Mesenchymal stem cell (in vitro differentiated cells and primary cell): Measurements from ENCODE around the gene TFPT.

ENCODE experiments used
- DNase-seq: peaks from one replicate; pipeline ENCODE4 v3.0.0-alpha.2; 2013
- H2AFZ ChIP-seq: one replicate; pipeline ENCODE4 v1.6.1; 2013; ENCODE audit warnings: low read depth, mild to moderate bottlenecking, control low read depth, inconsistent platforms, low read length, moderate library complexity
- H2AK5ac ChIP-seq: 2 replicates; pipeline ENCODE4 v1.6.1; 2013; ENCODE audit warnings: low read length, moderate library complexity, mild to moderate bottlenecking, inconsistent platforms; ENCODE audit not compliant: severe bottlenecking
- H2BK120ac ChIP-seq: one replicate; pipeline ENCODE4 v1.6.1; 2013; ENCODE audit warnings: low read depth, mild to moderate bottlenecking, inconsistent platforms, low read length, moderate library complexity
- H2BK12ac ChIP-seq, 2 experiments: one replicate each; pipeline ENCODE4 v1.6.1; 2013; ENCODE audit warnings: inconsistent platforms in 2 of 2, low read length in 2 of 2, mild to moderate bottlenecking in 2 of 2, moderate library complexity in 2 of 2, control low read depth in 1 of 2
- H2BK15ac ChIP-seq: one replicate; pipeline ENCODE4 v1.6.1; 2013; ENCODE audit warnings: mild to moderate bottlenecking, low read depth, inconsistent platforms; ENCODE audit not compliant: poor library complexity, severe bottlenecking
- H2BK5ac ChIP-seq: 2 replicates; pipeline ENCODE4 v1.6.1; 2013; ENCODE audit warnings: low read depth, mild to moderate bottlenecking, low read length, control low read depth, inconsistent platforms; ENCODE audit not compliant: poor library complexity, severe bottlenecking
- H3K14ac ChIP-seq, 2 experiments: one replicate each; pipeline ENCODE4 v1.6.1; 2013; ENCODE audit warnings: inconsistent platforms in 2 of 2, low read length in 2 of 2, control low read depth in 1 of 2, mild to moderate bottlenecking in 1 of 2, moderate library complexity in 1 of 2
- H3K18ac ChIP-seq, 2 experiments: one replicate each; pipeline ENCODE4 v1.6.1; 2013; ENCODE audit warnings: inconsistent platforms in 2 of 2, low read length in 2 of 2, control low read depth in 1 of 2, low read depth in 1 of 2, mild to moderate bottlenecking in 1 of 2
- H3K23ac ChIP-seq, 2 experiments: one replicate each; pipeline ENCODE4 v1.6.1; 2013; ENCODE audit warnings: inconsistent platforms in 2 of 2, low read length in 2 of 2, mild to moderate bottlenecking in 2 of 2, moderate library complexity in 2 of 2, control low read depth in 1 of 2
- H3K27ac ChIP-seq: 2 replicates; pipeline ENCODE4 v1.5.1; 2013; ENCODE audit warnings: mild to moderate bottlenecking, moderate library complexity, low read length, control low read depth, inconsistent platforms; ENCODE audit not compliant: poor library complexity, severe bottlenecking
- H3K27me3 ChIP-seq, 2 experiments: 2 replicates each; pipeline versions ENCODE4 v1.6.1 to v1.7.0; 2013; ENCODE audit warnings: low read length in 2 of 2, mild to moderate bottlenecking in 2 of 2, moderate library complexity in 2 of 2, control low read depth in 1 of 2, inconsistent platforms in 1 of 2; ENCODE audit not compliant: control insufficient read depth in 1 of 2, insufficient read depth in 1 of 2
- H3K36me3 ChIP-seq, 2 experiments: 2 replicates each; pipeline versions ENCODE4 v1.6.1 to v1.7.0; 2013; ENCODE audit warnings: low read length in 2 of 2, control low read depth in 1 of 2, inconsistent platforms in 1 of 2, low read depth in 1 of 2, mild to moderate bottlenecking in 1 of 2; ENCODE audit not compliant: insufficient read depth in 2 of 2, control insufficient read depth in 1 of 2
- H3K4ac ChIP-seq, 2 experiments: one replicate each; pipeline ENCODE4 v1.6.1; 2013; ENCODE audit warnings: inconsistent platforms in 2 of 2, low read length in 2 of 2, mild to moderate bottlenecking in 2 of 2, moderate library complexity in 2 of 2, control low read depth in 1 of 2, low read depth in 1 of 2
- H3K4me1 ChIP-seq: 2 replicates; pipeline ENCODE4 v1.6.1; 2013; ENCODE audit warnings: low read depth, low read length, control low read depth; ENCODE audit not compliant: control insufficient read depth, insufficient read depth
- H3K4me2 ChIP-seq: 2 replicates; pipeline ENCODE4 v1.6.1; 2013; ENCODE audit warnings: low read length, mild to moderate bottlenecking, inconsistent platforms; ENCODE audit not compliant: poor library complexity, severe bottlenecking
- H3K4me3 ChIP-seq, 2 experiments: 2 replicates each; pipeline versions ENCODE4 v1.5.1 to v1.7.0; 2013; ENCODE audit warnings: low read length in 2 of 2, mild to moderate bottlenecking in 2 of 2, control low read depth in 1 of 2, low read depth in 1 of 2; ENCODE audit not compliant: insufficient read depth in 1 of 2
- H3K79me1 ChIP-seq: replicated peaks from 2 replicates; pipeline ENCODE4 v1.6.1; 2013; ENCODE audit warnings: mild to moderate bottlenecking, control low read depth, low read length, inconsistent platforms; ENCODE audit not compliant: poor library complexity, severe bottlenecking
- H3K9ac ChIP-seq: 2 replicates; pipeline ENCODE4 v1.7.0; 2013; ENCODE audit warnings: mild to moderate bottlenecking, low read length, moderate library complexity
- H3K9me3 ChIP-seq: 2 replicates; pipeline ENCODE4 v1.7.0; 2013; ENCODE audit warnings: mild to moderate bottlenecking, low read length; ENCODE audit not compliant: control insufficient read depth
- H4K8ac ChIP-seq: one replicate; pipeline ENCODE4 v1.6.1; 2013; ENCODE audit warnings: inconsistent platforms, mild to moderate bottlenecking, low read length, moderate library complexity
- H4K91ac ChIP-seq: one replicate; pipeline ENCODE4 v1.6.1; 2013; ENCODE audit warnings: mild to moderate bottlenecking, low read length, inconsistent platforms
- WGBS: methylation state at CpG from one replicate; pipeline ENCODE4 v1.1.7; 2013; ENCODE audit warnings: mixed read lengths; 5-methylcytosine and 5-hydroxymethylcytosine counted together

TFPT gene

GRCh38 chr19:54155694-54156093, 40.2 kb upstream of the TFPT start:
- H3K4me2 ChIP-seq = no peak overlapping the region
- H3K18ac ChIP-seq = no peak overlapping the region
- peaks cover 69 to 73% of the 10 kb centered on the region in 2 experiments for H3K36me3 ChIP-seq
- H3K79me1 ChIP-seq = peaks cover 43% of the 10 kb centered on the region
- H3K27me3 ChIP-seq = no peaks in the 10 kb centered on the region
- H2BK12ac ChIP-seq = no peak overlapping the region
- no peak overlapping the region for H3K27ac ChIP-seq
- H3K14ac ChIP-seq = no peak overlapping the region
- H2AFZ ChIP-seq = no peak overlapping the region
- no peak overlapping the region for H3K23ac ChIP-seq
- H2AK5ac ChIP-seq = no peak overlapping the region
- no peak overlapping the region for H2BK15ac ChIP-seq
- 93% methylated on average over 12 of the region's 19 CpGs for WGBS
- H2BK120ac ChIP-seq = no peak overlapping the region
- H4K91ac ChIP-seq = no peak overlapping the region
- no peak overlapping the region for H4K8ac ChIP-seq
- H3K4me1 ChIP-seq = peaks cover 17% of the 10 kb centered on the region
- no peak overlapping the region for H3K9ac ChIP-seq
- no peak overlapping the region for H2BK5ac ChIP-seq
- H3K9me3 ChIP-seq = no peaks in the 10 kb centered on the region
- no peak overlapping the region for H3K4me3 ChIP-seq
- no peak for DNase-seq
- no peak overlapping the region for H3K4ac ChIP-seq

GRCh38 chr19:54154603-54155345, 39.3 kb upstream of the TFPT start:
- Histone ChIP-seq H2BK120ac (no peak overlapping the region), H3K27ac (no peak overlapping the region), H4K91ac (no peak overlapping the region), H3K9ac (peak overlapping the region; percentile 57), H2BK15ac (no peak overlapping the region), H3K4me1 (peaks cover 11% of the 10 kb centered on the region), H3K14ac (no peak overlapping the region), H3K9me3 (no peaks in the 10 kb centered on the region), H3K4ac (no peak overlapping the region), H3K79me1 (peaks cover 46% of the 10 kb centered on the region), H3K4me3 (no peak overlapping the region), H4K8ac (no peak overlapping the region), H3K18ac (no peak overlapping the region), H3K23ac (no peak overlapping the region), H2AFZ (no peak overlapping the region), H2BK5ac (no peak overlapping the region), H2AK5ac (no peak overlapping the region), H3K36me3 (peaks cover 78 to 80% of the 10 kb centered on the region in 2 experiments), H2BK12ac (no peak overlapping the region), H3K4me2 (no peak overlapping the region), H3K27me3 (no peaks in the 10 kb centered on the region)
- WGBS = 96% methylated on average over 18 of the region's 18 CpGs
- no peak for DNase-seq

GRCh38 chr19:54153731-54154326, 38.4 kb upstream of the TFPT start:
- H2AFZ ChIP-seq = no peak overlapping the region
- peak overlapping the region; percentile 19 for H4K8ac ChIP-seq
- no peak overlapping the region for H4K91ac ChIP-seq
- H2BK5ac ChIP-seq = no peak overlapping the region
- no peak overlapping the region for H3K14ac ChIP-seq
- H3K9ac ChIP-seq = peak overlapping the region; percentile 57
- 96% methylated on average over 9 of the region's 10 CpGs for WGBS
- peaks cover 51% of the 10 kb centered on the region for H3K79me1 ChIP-seq
- peaks cover 9% of the 10 kb centered on the region for H3K4me1 ChIP-seq
- no peak overlapping the region for H2BK12ac ChIP-seq
- H3K23ac ChIP-seq = no peak overlapping the region
- no peaks in the 10 kb centered on the region for H3K27me3 ChIP-seq
- H3K4ac ChIP-seq = no peak overlapping the region
- no peaks in the 10 kb centered on the region for H3K9me3 ChIP-seq
- H3K27ac ChIP-seq = no peak overlapping the region
- DNase-seq = no peak
- H3K36me3 ChIP-seq = peaks cover 87 to 90% of the 10 kb centered on the region in 2 experiments
- H2BK15ac ChIP-seq = no peak overlapping the region
- H3K18ac ChIP-seq = no peak overlapping the region
- H2BK120ac ChIP-seq = no peak overlapping the region
- no peak overlapping the region for H2AK5ac ChIP-seq
- no peak overlapping the region for H3K4me2 ChIP-seq
- peak overlapping the region in 1 of 2 experiments; percentile 44 for H3K4me3 ChIP-seq

GRCh38 chr19:54152878-54153524, 37.5 kb upstream of the TFPT start:
- Histone ChIP-seq H2AK5ac (no peak overlapping the region), H4K8ac (no peak overlapping the region), H3K27me3 (no peaks in the 10 kb centered on the region), H3K4me3 (peak overlapping the region in 1 of 2 experiments; percentile 44), H2BK5ac (no peak overlapping the region), H3K36me3 (peaks cover 88 to 94% of the 10 kb centered on the region in 2 experiments), H2BK15ac (peak overlapping the region; percentile 12), H3K23ac (no peak overlapping the region), H3K14ac (no peak overlapping the region), H3K27ac (no peak overlapping the region), H2BK120ac (no peak overlapping the region), H3K4me2 (no peak overlapping the region), H3K79me1 (peaks cover 44% of the 10 kb centered on the region), H4K91ac (no peak overlapping the region), H3K9me3 (no peaks in the 10 kb centered on the region), H3K9ac (peak overlapping the region; percentile 57), H3K4me1 (peaks cover 2% of the 10 kb centered on the region), H2BK12ac (peak overlapping the region in 1 of 2 experiments; percentile 25), H3K18ac (no peak overlapping the region), H3K4ac (no peak overlapping the region), H2AFZ (no peak overlapping the region)
- no peak for DNase-seq
- 94% methylated on average over 23 of the region's 25 CpGs for WGBS
